Uterus (tissue), 2 donors: ENCODE data around the gene QSOX2.

Source experiments
- POLR2A ChIP-seq, 2 donors: fragments of 450-650 bp; IDR thresholded peaks; one replicate each; pipeline ENCODE4 v1.6.1; 2016; ENCODE audit warnings: antibody characterized with exemption in 2 of 2, mild to moderate bottlenecking in 1 of 2, moderate library complexity in 1 of 2
- TF ChIP-seq, protein P1 (sequence below), 4 experiments: fragments of 200-600 bp in 2 of 4; fragments of 450-650 bp in 2 of 4; sonication (generic) in 2 of 4; IDR thresholded peaks; one replicate each; pipeline ENCODE4 v1.5.1; 2016 to 2019; ENCODE audit warnings: antibody characterized with exemption in 4 of 4, mild to moderate bottlenecking in 2 of 4, moderate library complexity in 1 of 4

DNA sequence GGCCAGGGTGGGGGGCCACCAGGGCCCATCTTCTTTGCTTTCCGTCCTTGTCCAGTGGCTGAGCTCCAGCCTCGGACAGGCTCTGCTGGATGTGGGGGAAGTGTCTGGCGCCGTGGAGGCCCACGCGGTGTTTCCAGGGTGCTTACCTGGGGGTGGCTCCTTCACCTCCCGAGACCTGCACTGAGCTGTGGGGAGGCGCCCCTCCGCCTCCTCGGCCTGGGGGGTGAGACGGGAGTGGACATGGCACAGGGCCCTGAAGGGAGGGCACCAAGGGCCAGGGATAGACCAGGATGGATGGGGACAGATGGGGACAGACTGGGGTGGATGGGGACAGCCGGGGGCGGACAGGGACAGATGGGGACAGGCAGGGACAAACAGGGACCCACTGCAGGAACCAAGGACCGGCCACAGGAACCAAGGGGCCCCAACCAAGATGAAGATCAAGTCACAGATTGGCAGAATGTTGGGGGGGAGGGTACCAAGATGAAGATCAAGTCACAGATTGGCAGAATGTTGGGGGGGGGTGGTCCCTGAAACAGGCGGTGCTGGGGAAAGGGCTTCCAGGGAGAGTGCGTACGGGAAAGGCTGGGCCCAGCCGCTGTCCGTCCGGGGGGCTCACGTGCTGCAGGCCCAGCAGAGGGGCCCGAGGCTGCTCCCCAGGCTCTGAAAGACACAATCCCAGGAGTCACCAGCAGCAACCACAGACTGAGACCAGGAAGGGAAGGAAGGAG, 13.3 kb upstream of the QSOX2 start:
- TF ChIP-seq, protein P1, sequence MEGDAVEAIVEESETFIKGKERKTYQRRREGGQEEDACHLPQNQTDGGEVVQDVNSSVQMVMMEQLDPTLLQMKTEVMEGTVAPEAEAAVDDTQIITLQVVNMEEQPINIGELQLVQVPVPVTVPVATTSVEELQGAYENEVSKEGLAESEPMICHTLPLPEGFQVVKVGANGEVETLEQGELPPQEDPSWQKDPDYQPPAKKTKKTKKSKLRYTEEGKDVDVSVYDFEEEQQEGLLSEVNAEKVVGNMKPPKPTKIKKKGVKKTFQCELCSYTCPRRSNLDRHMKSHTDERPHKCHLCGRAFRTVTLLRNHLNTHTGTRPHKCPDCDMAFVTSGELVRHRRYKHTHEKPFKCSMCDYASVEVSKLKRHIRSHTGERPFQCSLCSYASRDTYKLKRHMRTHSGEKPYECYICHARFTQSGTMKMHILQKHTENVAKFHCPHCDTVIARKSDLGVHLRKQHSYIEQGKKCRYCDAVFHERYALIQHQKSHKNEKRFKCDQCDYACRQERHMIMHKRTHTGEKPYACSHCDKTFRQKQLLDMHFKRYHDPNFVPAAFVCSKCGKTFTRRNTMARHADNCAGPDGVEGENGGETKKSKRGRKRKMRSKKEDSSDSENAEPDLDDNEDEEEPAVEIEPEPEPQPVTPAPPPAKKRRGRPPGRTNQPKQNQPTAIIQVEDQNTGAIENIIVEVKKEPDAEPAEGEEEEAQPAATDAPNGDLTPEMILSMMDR (IDR thresholded peaks at IDR 0.05): no peak
- TF ChIP-seq POLR2A (IDR thresholded peaks at IDR 0.05): no peak
